IMR-90 (cell line): ENCODE data around the gene EEIG2. TPM values are rescaled to one million over a fixed set of nuclear protein-coding genes. Genes with fewer than 3 reads are reported as not detected.

Experiments used
- ATAC-seq: fragments of 200-7000 bp; cut with Tn5 transposase; 2 replicates; pipeline ENCODE4 v1.9.1; 2020; ENCODE audit warnings: low read depth, mild to moderate bottlenecking, moderate library complexity
- BruUV-seq: library from RNA; stranded (reverse); fragments of 400-500 nt; replicated peaks from 2 replicates; lab custom pipeline; 2021; lab: Mats Ljungman, UMichigan
- CTCF ChIA-PET: fragments of 300-600 bp; formaldehyde crosslinking; extraction: SDS; loops from one replicate; lab custom pipeline; 2021; ENCODE audit warnings: antibody characterized with exemption; lab: Yijun Ruan, JAX
- POLR2A ChIA-PET: fragments of 300-600 bp; sonication (Branson Sonifier 250); formaldehyde crosslinking; loops from one replicate; lab custom pipeline; 2022; ENCODE audit warnings: antibody characterized with exemption; ENCODE audit not compliant: unreplicated experiment; lab: Charles Lee
- DNase-seq: peaks from one replicate; pipeline ENCODE4 v3.0.0; 2013
- H2AFZ ChIP-seq: replicated peaks from 2 replicates; pipeline ENCODE3; 2013; ENCODE audit warnings: low read length, mild to moderate bottlenecking; ENCODE audit not compliant: poor library complexity
- H2AK5ac ChIP-seq: 2 replicates; pipeline ENCODE4 v1.6.1; 2013; ENCODE audit warnings: low read depth, low read length, inconsistent platforms
- H2AK9ac ChIP-seq: replicated peaks from 2 replicates; pipeline ENCODE3; 2013; ENCODE audit warnings: mild to moderate bottlenecking, low read depth, low read length, moderate library complexity; ENCODE audit not compliant: poor library complexity
- H2BK120ac ChIP-seq: 2 replicates; pipeline ENCODE4 v1.6.1; 2013; ENCODE audit warnings: low read depth, low read length, inconsistent platforms
- H2BK15ac ChIP-seq: 3 replicates; pipeline ENCODE4 v1.6.1; 2013; ENCODE audit warnings: low read depth, low read length, inconsistent platforms
- H2BK20ac ChIP-seq: 2 replicates; pipeline ENCODE4 v1.6.1; 2013; ENCODE audit warnings: low read depth, mild to moderate bottlenecking, inconsistent platforms, low read length, moderate library complexity
- H2BK5ac ChIP-seq: 2 replicates; pipeline ENCODE4 v1.6.1; 2013; ENCODE audit warnings: mild to moderate bottlenecking, low read depth, low read length, inconsistent platforms; ENCODE audit not compliant: poor library complexity, severe bottlenecking
- H3K14ac ChIP-seq: replicated peaks from 2 replicates; pipeline ENCODE4 v1.6.1; 2013; ENCODE audit warnings: low read depth, low read length, inconsistent platforms
- H3K18ac ChIP-seq: 2 replicates; pipeline ENCODE4 v1.6.1; 2013; ENCODE audit warnings: low read depth, low read length, control low read depth
- H3K23ac ChIP-seq: 2 replicates; pipeline ENCODE4 v1.6.1; 2013; ENCODE audit warnings: low read depth, low read length, inconsistent platforms
- H3K27ac ChIP-seq: 2 replicates; pipeline ENCODE4 v1.5.1; 2013; ENCODE audit warnings: mild to moderate bottlenecking, control low read depth, low read length; ENCODE audit not compliant: insufficient read depth
- H3K27me3 ChIP-seq: 2 replicates; pipeline ENCODE4 v1.6.1; 2013; ENCODE audit warnings: low read length; ENCODE audit not compliant: control insufficient read depth, insufficient read depth
- H3K36me3 ChIP-seq: 2 replicates; pipeline ENCODE4 v1.6.1; 2013; ENCODE audit warnings: low read length, mixed read lengths; ENCODE audit not compliant: control insufficient read depth, insufficient read depth
- H3K4ac ChIP-seq: 2 replicates; pipeline ENCODE4 v1.6.1; 2013; ENCODE audit warnings: low read depth, low read length, inconsistent platforms
- H3K4me1 ChIP-seq: 2 replicates; pipeline ENCODE4 v1.6.1; 2013; ENCODE audit warnings: low read length, mixed read lengths; ENCODE audit not compliant: control insufficient read depth, insufficient read depth
- H3K4me2 ChIP-seq: 2 replicates; pipeline ENCODE4 v1.6.1; 2013; ENCODE audit warnings: low read depth, mild to moderate bottlenecking, control low read depth, low read length, moderate library complexity
- H3K4me3 ChIP-seq: 2 replicates; pipeline ENCODE4 v1.5.1; 2013; ENCODE audit warnings: low read depth, mild to moderate bottlenecking, control low read depth, low read length, moderate library complexity; ENCODE audit not compliant: insufficient read depth
- H3K56ac ChIP-seq: 2 replicates; pipeline ENCODE4 v1.6.1; 2013; ENCODE audit warnings: low read length, inconsistent platforms; ENCODE audit not compliant: insufficient read depth; ENCODE audit errors: extremely low read depth
- H3K79me1 ChIP-seq, 2 experiments: 2 replicates each; pipeline ENCODE4 v1.6.1; 2013; ENCODE audit warnings: low read length in 2 of 2, inconsistent platforms in 1 of 2, low read depth in 1 of 2
- H3K9ac ChIP-seq: 2 replicates; pipeline ENCODE4 v1.6.1; 2013; ENCODE audit warnings: low read depth, low read length, control low read depth
- H3K9me1 ChIP-seq: 2 replicates; pipeline ENCODE4 v1.6.1; 2013; ENCODE audit warnings: low read length, inconsistent platforms; ENCODE audit not compliant: insufficient read depth
- H3K9me3 ChIP-seq: 2 replicates; pipeline ENCODE4 v1.6.1; 2013; ENCODE audit warnings: low read length; ENCODE audit not compliant: control insufficient read depth, insufficient read depth
- H4K20me1 ChIP-seq: 2 replicates; pipeline ENCODE4 v1.6.1; 2013; ENCODE audit warnings: low read length, inconsistent platforms; ENCODE audit not compliant: insufficient read depth
- H4K5ac ChIP-seq: 2 replicates; pipeline ENCODE4 v1.6.1; 2013; ENCODE audit warnings: mild to moderate bottlenecking, low read depth, low read length, control low read depth
- H4K8ac ChIP-seq, 2 experiments: 2 replicates each; pipeline ENCODE4 v1.6.1; 2013; ENCODE audit warnings: low read depth in 2 of 2, low read length in 2 of 2, control low read depth in 1 of 2, inconsistent platforms in 1 of 2
- H4K91ac ChIP-seq: 2 replicates; pipeline ENCODE4 v1.6.1; 2013; ENCODE audit warnings: low read depth, low read length, inconsistent platforms; ENCODE audit not compliant: insufficient read depth
- BHLHE40 ChIP-seq: fragments of 150-350 bp; IDR thresholded peaks from 2 replicates; pipeline ENCODE4 v1.6.1; 2016; ENCODE audit warnings: mild to moderate bottlenecking, low read depth, low read length
- CHD1 ChIP-seq: IDR thresholded peaks from 2 replicates; pipeline ENCODE4 v1.6.1; 2012; ENCODE audit warnings: low read depth, low read length, improper control_type of control experiment
- MAFK ChIP-seq: IDR thresholded peaks from 2 replicates; pipeline ENCODE4 v1.6.1; 2012; ENCODE audit warnings: low read depth, low read length, improper control_type of control experiment
- MAZ ChIP-seq: IDR thresholded peaks from 2 replicates; pipeline ENCODE4 v1.6.1; 2012; ENCODE audit warnings: low read depth, mild to moderate bottlenecking, low read length, improper control_type of control experiment, moderate library complexity, borderline replicate concordance
- MXI1 ChIP-seq: IDR thresholded peaks from 2 replicates; pipeline ENCODE4 v1.6.1; 2012; ENCODE audit warnings: low read depth, mild to moderate bottlenecking, low read length, moderate library complexity, borderline replicate concordance
- NFE2L2 ChIP-seq: fragments of 150-350 bp; IDR thresholded peaks from 2 replicates; pipeline ENCODE4 v1.6.1; 2016; ENCODE audit warnings: low read depth, mild to moderate bottlenecking, low read length
- POLR2A ChIP-seq: IDR thresholded peaks from 2 replicates; pipeline ENCODE4 v1.6.1; 2012; ENCODE audit warnings: mild to moderate bottlenecking, low read depth, low read length
- RAD21 ChIP-seq: IDR thresholded peaks from 2 replicates; pipeline ENCODE4 v1.6.1; 2012; ENCODE audit warnings: low read length, improper control_type of control experiment
- RFX5 ChIP-seq: IDR thresholded peaks from 2 replicates; pipeline ENCODE4 v1.8.0; 2012; ENCODE audit warnings: low read depth, mild to moderate bottlenecking, low read length, moderate library complexity
- SMC3 ChIP-seq: fragments of 150-350 bp; IDR thresholded peaks from 2 replicates; pipeline ENCODE4 v1.6.1; 2016; ENCODE audit warnings: low read depth, mild to moderate bottlenecking, antibody characterized with exemption, low read length, moderate library complexity
- WGBS, 2 experiments: methylation state at CpG; one replicate each; pipeline versions ENCODE4 v1.1.5 to v1.1.7; 2013; ENCODE audit warnings: missing lambda C conversion rate in 2 of 2; ENCODE audit not compliant: insufficient read length in 1 of 2; ENCODE audit errors: extremely low coverage in 2 of 2; 5-methylcytosine and 5-hydroxymethylcytosine counted together
- dilution Hi-C: fragments of 300-500 bp; cut with HindIII; formaldehyde crosslinking; loops from one replicate; pipeline ENCODE4 v1.14.3; 2018; ENCODE audit warnings: low sequenced_read_pairs; ENCODE audit not compliant: unreplicated experiment
- in situ Hi-C: fragments of 300-500 bp; cut with MboI; formaldehyde crosslinking; loops from 3 replicates; pipeline ENCODE4 v1.14.3; 2019; ENCODE audit warnings: low sequenced_read_pairs, inconsistent platforms, mixed read lengths
- intact Hi-C: fragments of 100-400 bp; cut with micrococcal nuclease; formaldehyde crosslinking; loops from 2 replicates; pipeline ENCODE4 v1.10.0; 2022
- polyA plus RNA-seq, 3 experiments: library from polyadenylated mRNA; depleted of rRNA; stranded (reverse); fragments of >200 nt; gene quantifications; 2 replicates each; pipeline ENCODE4 v1.2.3, GENCODE V29; 2012; ENCODE audit warnings: low replicate concordance in 1 of 3
- total RNA-seq: library from RNA; depleted of rRNA; stranded (reverse); fragments of >200 nt; gene quantifications from 2 replicates; pipeline ENCODE4 v1.2.3, GENCODE V29; 2012
- TF ChIP-seq, protein P1 (sequence below): fragments of 150-350 bp; IDR thresholded peaks from 2 replicates; pipeline ENCODE4 v1.6.1; 2017; ENCODE audit warnings: mild to moderate bottlenecking, antibody characterized with exemption, low read length, low read depth
- TF ChIP-seq, protein P2 (sequence below): fragments of 150-350 bp; IDR thresholded peaks from 2 replicates; pipeline ENCODE4 v1.6.1; 2016; ENCODE audit warnings: low read depth, mild to moderate bottlenecking, low read length, moderate library complexity, borderline replicate concordance
- TF ChIP-seq, protein P3 (sequence below): conservative IDR thresholded peaks from 2 replicates; pipeline ENCODE4 v1.5.1; 2012; ENCODE audit warnings: mild to moderate bottlenecking, low read depth, low read length, improper control_type of control experiment

The EEIG2 gene
- total and polyA plus RNA-seq, 2 of the 4 experiments (the other 2 are of a cell fraction), result 1.7 to 4.8 TPM

GRCh38 chr1:108592030-108592759 lies 32.3 kb downstream of the EEIG2 start:
- peak overlapping the region; percentile 13; the same call in 1 of the 2 replicates for H2BK20ac ChIP-seq
- 0 out of 2 replicates have a peak overlapping the region, but pooled peaks have one; percentile 11 for H3K14ac ChIP-seq
- no peak overlapping the region for H3K4me2 ChIP-seq
- no TSS peak for BruUV-seq
- DNase-seq (no peak), ATAC-seq (no peak)
- no peaks in the 10 kb centered on the region for H4K20me1 ChIP-seq
- no peak overlapping the region for H3K4ac ChIP-seq
- no peaks in the 10 kb centered on the region for H3K9me3 ChIP-seq
- no peak overlapping the region for H2AFZ ChIP-seq
- no peaks in the 10 kb centered on the region for H3K27me3 ChIP-seq
- H2AK5ac ChIP-seq, result 0 out of 2 replicates have a peak overlapping the region, but pooled peaks have one; percentile 5
- H2BK120ac ChIP-seq, result peak overlapping the region; percentile 13; the same call in 1 of the 2 replicates
- WGBS, 2 experiments, result 80% methylated on average over 1 of the region's 5 CpGs; no CpG with 5 or more reads in 1 of the 2 experiments
- H3K9ac ChIP-seq, result no peak overlapping the region
- no peaks in the 10 kb centered on the region for H3K36me3 ChIP-seq
- TF ChIP-seq BHLHE40 (no peak), RFX5 (no peak), RAD21 (no peak), SMC3 (no peak), MAZ (no peak), MXI1 (no peak), POLR2A (no peak), NFE2L2 (no peak), CHD1 (no peak), MAFK (no peak)
- TF ChIP-seq, protein P1, sequence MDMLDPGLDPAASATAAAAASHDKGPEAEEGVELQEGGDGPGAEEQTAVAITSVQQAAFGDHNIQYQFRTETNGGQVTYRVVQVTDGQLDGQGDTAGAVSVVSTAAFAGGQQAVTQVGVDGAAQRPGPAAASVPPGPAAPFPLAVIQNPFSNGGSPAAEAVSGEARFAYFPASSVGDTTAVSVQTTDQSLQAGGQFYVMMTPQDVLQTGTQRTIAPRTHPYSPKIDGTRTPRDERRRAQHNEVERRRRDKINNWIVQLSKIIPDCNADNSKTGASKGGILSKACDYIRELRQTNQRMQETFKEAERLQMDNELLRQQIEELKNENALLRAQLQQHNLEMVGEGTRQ, result no peak
- TF ChIP-seq, protein P2, sequence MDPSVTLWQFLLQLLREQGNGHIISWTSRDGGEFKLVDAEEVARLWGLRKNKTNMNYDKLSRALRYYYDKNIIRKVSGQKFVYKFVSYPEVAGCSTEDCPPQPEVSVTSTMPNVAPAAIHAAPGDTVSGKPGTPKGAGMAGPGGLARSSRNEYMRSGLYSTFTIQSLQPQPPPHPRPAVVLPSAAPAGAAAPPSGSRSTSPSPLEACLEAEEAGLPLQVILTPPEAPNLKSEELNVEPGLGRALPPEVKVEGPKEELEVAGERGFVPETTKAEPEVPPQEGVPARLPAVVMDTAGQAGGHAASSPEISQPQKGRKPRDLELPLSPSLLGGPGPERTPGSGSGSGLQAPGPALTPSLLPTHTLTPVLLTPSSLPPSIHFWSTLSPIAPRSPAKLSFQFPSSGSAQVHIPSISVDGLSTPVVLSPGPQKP, result no peak
- TF ChIP-seq, protein P3, sequence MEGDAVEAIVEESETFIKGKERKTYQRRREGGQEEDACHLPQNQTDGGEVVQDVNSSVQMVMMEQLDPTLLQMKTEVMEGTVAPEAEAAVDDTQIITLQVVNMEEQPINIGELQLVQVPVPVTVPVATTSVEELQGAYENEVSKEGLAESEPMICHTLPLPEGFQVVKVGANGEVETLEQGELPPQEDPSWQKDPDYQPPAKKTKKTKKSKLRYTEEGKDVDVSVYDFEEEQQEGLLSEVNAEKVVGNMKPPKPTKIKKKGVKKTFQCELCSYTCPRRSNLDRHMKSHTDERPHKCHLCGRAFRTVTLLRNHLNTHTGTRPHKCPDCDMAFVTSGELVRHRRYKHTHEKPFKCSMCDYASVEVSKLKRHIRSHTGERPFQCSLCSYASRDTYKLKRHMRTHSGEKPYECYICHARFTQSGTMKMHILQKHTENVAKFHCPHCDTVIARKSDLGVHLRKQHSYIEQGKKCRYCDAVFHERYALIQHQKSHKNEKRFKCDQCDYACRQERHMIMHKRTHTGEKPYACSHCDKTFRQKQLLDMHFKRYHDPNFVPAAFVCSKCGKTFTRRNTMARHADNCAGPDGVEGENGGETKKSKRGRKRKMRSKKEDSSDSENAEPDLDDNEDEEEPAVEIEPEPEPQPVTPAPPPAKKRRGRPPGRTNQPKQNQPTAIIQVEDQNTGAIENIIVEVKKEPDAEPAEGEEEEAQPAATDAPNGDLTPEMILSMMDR, result no peak
- dilution Hi-C loops, result no loop called here
- H2BK15ac ChIP-seq, result peak overlapping the region; percentile 57; the same call in 2 of the 3 replicates
- H3K4me3 ChIP-seq, result no peak overlapping the region
- POLR2A ChIA-PET, result no interaction called here
- peaks cover 10% of the 10 kb centered on the region for H3K9me1 ChIP-seq
- peaks cover 12 to 31% of the 10 kb centered on the region in 2 experiments; a peak in 3 of 4 replicates for H3K79me1 ChIP-seq
- H3K56ac ChIP-seq, result no peak overlapping the region
- no peak overlapping the region for H2AK9ac ChIP-seq
- no peak overlapping the region; a peak in 1 of 4 replicates for H4K8ac ChIP-seq
- intact Hi-C loops, result no loop called here
- H4K91ac ChIP-seq, result peak overlapping the region; percentile 10; the same call in 1 of the 2 replicates
- in situ Hi-C loops, result no loop called here
- no peak overlapping the region for H4K5ac ChIP-seq
- no peak overlapping the region for H3K27ac ChIP-seq
- H3K23ac ChIP-seq, result no peak overlapping the region
- H3K18ac ChIP-seq, result peak overlapping the region; percentile 23; the same call in 1 of the 2 replicates
- no peak overlapping the region for H2BK5ac ChIP-seq
- CTCF ChIA-PET, result no interaction called here
- H3K4me1 ChIP-seq, result peaks cover 6% of the 10 kb centered on the region
